ENCODE measurements around the gene ENKUR.

DNA sequence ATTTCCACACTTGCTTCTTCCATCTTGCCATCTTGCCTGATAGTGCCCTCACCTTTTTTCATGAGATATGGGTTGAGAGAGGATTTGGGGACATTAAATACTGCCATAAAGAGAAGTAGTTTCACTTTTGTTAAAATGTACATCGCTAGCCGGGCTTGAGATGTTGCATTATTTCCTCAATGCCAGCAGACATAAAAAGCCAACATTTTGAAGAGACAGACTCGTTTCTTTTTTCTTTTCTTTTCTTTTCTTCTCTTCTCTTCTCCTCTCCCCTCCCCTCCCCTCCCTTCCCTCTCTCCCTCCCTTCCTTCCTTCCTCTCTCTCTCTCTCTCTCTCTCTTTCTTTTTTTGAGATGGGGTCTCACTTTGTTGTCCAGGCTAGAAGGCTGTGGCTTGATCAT, 17.9 kb downstream of the ENKUR start:
- TF ChIP-seq GATA2 (IDR thresholded peaks at IDR 0.05; ENCODE audit: low read depth, low read length) (no peak), GATA3 (IDR thresholded peaks at IDR 0.05; ENCODE audit: low read depth, low read length) (no peak)

All from SH-SY5Y (cell line).